GM18873 (cell line): Measurements from ENCODE around the gene NDEL1.

ENCODE experiments used
- ATAC-seq: cut with Tn5 transposase; IDR thresholded peaks from one replicate; pipeline ENCODE4 v1.9.1; 2021; ENCODE audit warnings: mild to moderate bottlenecking, moderate library complexity, moderate number of reproducible peaks; ENCODE audit not compliant: unreplicated experiment, low FRiP score

Gene NDEL1

GRCh38 chr17:8451933-8452614, 16.4 kb downstream of the NDEL1 start:
- no peak for ATAC-seq

- ATAC-seq = no peak
These were observed 17.6 kb downstream of the NDEL1 start for GRCh38 chr17:8453326-8453725.

- no peak for ATAC-seq
These were observed 20.1 kb downstream of the NDEL1 start for GRCh38 chr17:8455665-8456209.

DNA sequence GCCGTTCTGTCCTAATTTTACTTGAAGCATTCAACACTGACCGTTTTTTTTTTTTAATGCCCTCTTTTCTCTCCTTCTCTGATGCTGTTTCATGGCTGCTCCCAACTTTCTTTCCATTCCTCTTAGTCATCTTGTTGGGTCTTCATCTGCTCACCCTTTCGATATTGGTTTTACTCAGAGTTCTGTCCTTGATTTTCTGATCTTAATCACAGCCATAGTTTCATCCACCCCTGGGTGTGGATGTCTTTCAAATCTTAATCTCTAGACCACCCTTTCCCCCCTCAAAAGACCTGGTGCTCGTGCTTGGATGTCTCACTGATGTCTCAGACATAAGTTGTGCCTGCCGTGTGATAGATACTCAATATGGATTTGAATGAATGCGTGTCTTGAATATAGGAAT, 22.4 kb downstream of the NDEL1 start:
- no peak for ATAC-seq

- ATAC-seq = no peak
These were observed 23.4 kb downstream of the NDEL1 start for GRCh38 chr17:8459107-8459506.

DNA sequence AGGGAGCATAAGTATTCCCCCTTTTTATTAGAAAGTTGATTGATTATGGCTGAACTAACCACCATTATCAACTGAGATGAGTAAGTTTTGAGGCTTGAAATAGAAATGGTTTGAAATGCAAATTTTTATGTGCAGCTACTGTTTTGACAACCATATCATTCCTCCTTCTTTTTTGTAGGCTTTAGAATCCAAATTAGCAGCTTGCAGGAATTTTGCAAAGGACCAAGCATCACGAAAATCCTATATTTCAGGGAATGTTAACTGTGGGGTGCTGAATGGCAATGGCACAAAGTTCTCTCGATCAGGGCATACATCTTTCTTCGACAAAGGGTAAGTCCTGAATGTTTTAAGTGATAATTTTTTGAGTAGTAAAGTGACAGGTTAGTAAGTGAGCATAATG, 24.1 kb downstream of the NDEL1 start:
- no peak for ATAC-seq

GRCh38 chr17:8462564-8462963, 26.9 kb downstream of the NDEL1 start:
- no peak for ATAC-seq

GRCh38 chr17:8463099-8463498, 27.4 kb downstream of the NDEL1 start:
- no peak for ATAC-seq

DNA sequence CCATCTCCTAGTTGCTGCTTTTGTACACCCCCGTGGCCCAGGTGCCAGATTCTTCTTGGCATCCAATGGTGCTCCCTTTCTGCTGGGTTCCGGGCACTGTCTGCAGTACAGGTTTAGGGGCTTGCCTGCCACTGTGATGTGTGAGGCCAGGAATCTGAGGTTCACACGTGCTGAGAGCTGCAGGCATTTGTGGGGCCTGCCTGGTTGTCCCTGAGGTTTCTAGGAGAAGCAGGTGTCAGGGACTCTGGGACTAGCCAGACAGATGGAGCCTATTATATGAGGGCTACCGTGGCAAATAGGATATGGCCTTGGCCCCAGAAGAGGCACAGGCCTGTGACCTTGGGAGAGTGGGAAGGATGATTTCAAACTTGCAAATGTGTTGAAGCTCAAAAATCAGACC, 29.3 kb downstream of the NDEL1 start:
- no peak for ATAC-seq

GRCh38 chr17:8465356-8465755, 29.7 kb downstream of the NDEL1 start:
- no peak for ATAC-seq

DNA sequence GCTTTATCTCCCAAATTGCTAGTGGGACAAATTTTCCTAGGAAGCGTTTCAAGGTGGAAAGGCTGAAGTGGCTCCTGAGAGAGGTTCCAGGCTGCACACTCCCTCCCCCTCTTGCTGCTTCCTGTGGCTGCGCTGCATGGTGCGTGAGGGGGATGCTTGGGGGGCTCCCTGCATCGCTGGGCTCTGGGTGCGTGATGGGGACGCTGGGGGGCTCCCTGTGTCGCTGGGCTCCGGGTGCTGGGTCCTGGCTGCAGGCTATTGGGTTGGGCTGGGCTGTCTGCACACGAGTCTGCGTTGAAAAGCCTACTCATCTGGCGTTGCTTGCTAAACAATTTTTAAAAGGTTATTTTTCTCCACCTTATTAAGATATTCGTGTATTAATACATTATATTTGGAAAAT, 30.1 kb downstream of the NDEL1 start:
- ATAC-seq = no peak

DNA sequence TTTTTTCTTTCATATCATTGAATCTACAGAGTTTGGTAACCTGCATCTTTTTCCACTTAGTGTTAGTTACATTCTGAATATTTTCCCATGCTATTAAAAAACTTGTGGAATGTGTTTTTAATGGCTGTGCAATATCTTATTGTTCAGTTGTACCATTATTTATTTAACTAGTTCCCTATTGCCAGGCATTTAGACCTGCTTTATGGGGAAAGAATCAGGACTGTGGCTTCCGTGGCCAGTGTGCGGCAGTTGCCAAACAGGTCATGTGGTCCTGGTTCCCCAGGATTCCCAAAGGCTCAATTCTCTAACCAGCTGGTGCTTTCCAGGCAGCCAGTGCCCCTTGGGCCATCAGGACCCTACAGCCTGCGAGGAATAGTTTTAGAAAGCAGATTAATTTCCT, 30.8 kb downstream of the NDEL1 start:
- ATAC-seq = no peak

GRCh38 chr17:8466873-8467272, 31.2 kb downstream of the NDEL1 start:
- ATAC-seq = no peak

GRCh38 chr17:8467527-8467926, 31.8 kb downstream of the NDEL1 start:
- ATAC-seq = no peak

DNA sequence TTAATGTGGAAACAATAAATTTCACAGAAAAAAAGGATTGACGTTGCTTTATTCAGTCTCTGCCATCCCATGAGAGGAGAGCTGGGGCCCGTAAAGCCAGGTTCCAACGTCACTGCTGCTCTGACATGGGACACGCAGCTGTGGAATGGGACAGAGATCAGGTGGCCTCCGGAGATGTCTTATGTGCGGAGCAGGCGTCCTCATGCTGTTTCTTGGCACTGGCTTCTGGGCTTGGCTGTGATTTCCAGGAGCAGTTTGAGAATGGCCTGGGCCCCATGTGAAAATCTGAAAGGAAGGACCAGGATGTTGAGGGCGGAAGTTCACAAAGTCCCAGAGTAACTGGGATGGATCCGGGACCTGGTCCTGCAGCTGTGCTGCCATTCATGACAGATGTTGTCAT, 32.4 kb downstream of the NDEL1 start:
- ATAC-seq = no peak

DNA sequence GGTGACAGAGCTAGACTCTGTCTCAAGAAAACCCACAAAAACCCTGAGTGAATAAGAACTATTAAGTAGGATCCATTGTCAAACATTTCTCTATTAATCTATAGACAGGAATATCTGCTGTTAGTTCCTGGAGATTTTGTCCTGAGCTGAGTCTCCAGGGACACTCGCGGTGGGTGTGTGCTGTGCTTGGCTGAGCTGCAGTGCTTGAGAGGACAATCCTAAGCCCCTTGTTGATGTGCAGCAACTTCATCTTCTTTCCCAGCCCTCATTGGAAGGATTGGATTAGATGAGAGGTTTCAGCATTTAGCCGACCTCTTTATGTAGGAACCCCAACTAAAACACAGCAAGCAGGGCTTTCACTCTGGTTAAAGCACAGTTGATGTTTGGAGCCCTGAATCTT, 33.3 kb downstream of the NDEL1 start:
- ATAC-seq = no peak

GRCh38 chr17:8469964-8470363, 34.3 kb downstream of the NDEL1 start:
- ATAC-seq = no peak

GRCh38 chr17:8470447-8471047, 34.9 kb downstream of the NDEL1 start:
- no peak for ATAC-seq

- no peak for ATAC-seq
These were observed 37.0 kb downstream of the NDEL1 start for GRCh38 chr17:8472663-8473062.

GRCh38 chr17:8473451-8474192, 37.9 kb downstream of the NDEL1 start:
- no peak for ATAC-seq

- no peak for ATAC-seq
These were observed 39.1 kb downstream of the NDEL1 start for GRCh38 chr17:8474826-8475225.

- no peak for ATAC-seq
These were observed 39.5 kb downstream of the NDEL1 start for GRCh38 chr17:8475227-8475626.
